Measurements from ENCODE around the gene HRAS. TPM values are rescaled to one million over a fixed set of nuclear protein-coding genes. Genes with fewer than 3 reads are reported as not detected.

The HRAS gene
- total and polyA plus RNA-seq, 2 donors (not counting 1 experiment from before 2014, with no cell fraction given) = 63.5 to 86.0 TPM

DNA sequence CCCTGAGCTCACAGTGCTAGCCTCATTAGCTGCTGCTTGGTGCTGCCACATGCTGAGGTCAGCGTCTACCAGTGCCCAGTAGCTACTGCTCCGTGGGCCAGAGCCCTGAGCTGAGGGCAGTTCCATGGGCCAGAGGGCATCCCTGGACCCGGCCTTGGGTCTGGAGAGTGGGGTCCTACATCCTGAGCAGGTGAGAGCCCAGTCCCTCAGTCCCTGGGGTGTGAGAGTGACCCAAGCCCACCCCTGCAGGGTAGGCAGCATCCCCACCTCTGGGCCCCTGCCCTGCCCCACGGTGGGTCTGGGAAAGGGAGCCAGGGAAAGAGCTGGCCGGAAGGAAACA, 15.3 kb upstream of the HRAS start:
- TF ChIP-seq CTCF (IDR thresholded peaks at IDR 0.05) (no peak), EZH2 (IDR thresholded peaks at IDR 0.05; ENCODE audit: borderline replicate concordance, insufficient read depth, low read depth, low read length, poor library complexity, severe bottlenecking) (no peak)
- Mint-ChIP-seq H3K4me1 (peaks cover 10% of the 10 kb centered on the region), H3K27me3 (no peaks in the 10 kb centered on the region), H3K9me3 (ENCODE audit: insufficient read depth) (no peaks in the 10 kb centered on the region), H3K4me3 (no peak overlapping the region), H3K27ac (no peak overlapping the region)
- ChIA-PET CTCF (interaction anchor here (0.5 to 1.0 kb wide), 2 partner anchors 173 to 346 kb away, joined by 3 to 6 read pairs; no protein-coding TSS in a partner anchor), POLR2A (interaction anchor here (0.7 kb wide), 1 partner anchor 183 kb away, joined by 3 read pairs; no protein-coding TSS in a partner anchor)
- H3K36me3 ChIP-seq (replicated peaks in 1 of 2; ENCODE audit: control extremely low read depth in 1 of 2, control insufficient read depth in 1 of 2, extremely low read depth in 1 of 2, insufficient read depth in 2 of 2, low read length in 1 of 2) = peaks cover 0 to 7% of the 10 kb centered on the region in 2 experiments
- H3K9ac ChIP-seq (ENCODE audit: low read length) = no peak overlapping the region
- peaks cover 8 to 16% of the 10 kb centered on the region in 2 donors for H3K4me1 ChIP-seq (ENCODE audit: control insufficient read depth in 2 of 2, insufficient read depth in 2 of 2, low read length in 2 of 2)
- H2AFZ ChIP-seq (ENCODE audit: insufficient read depth, low read depth, low read length, poor library complexity, severe bottlenecking) = no peak overlapping the region
- intact Hi-C loops (cut with micrococcal nuclease) = no loop called here
- H4K20me1 ChIP-seq (ENCODE audit: control insufficient read depth, insufficient read depth, low read length, poor library complexity, severe bottlenecking) = peaks cover 11% of the 10 kb centered on the region
- DNase-seq (no peak), ATAC-seq (ENCODE audit: low read depth) (no peak)
- 87% methylated on average over 3 of the region's 5 CpGs for WGBS (ENCODE audit: insufficient coverage)
- H3K79me2 ChIP-seq (ENCODE audit: control insufficient read depth, insufficient read depth, low read length) = no peaks in the 10 kb centered on the region
- H3K27ac ChIP-seq (ENCODE audit: low read length in 2 of 2) = no peak overlapping the region
- peaks cover 0 to 4% (median 2%) of the 10 kb centered on the region in 4 experiments for H3K27me3 ChIP-seq (replicated peaks in 1 of 4; ENCODE audit: control extremely low read depth in 1 of 4, control insufficient read depth in 3 of 4, insufficient read depth in 4 of 4, low read length in 3 of 4)
- no peak overlapping the region for H3K4me3 ChIP-seq (ENCODE audit: control extremely low read depth in 1 of 5, extremely low read depth in 1 of 5, insufficient read depth in 1 of 5, low read depth in 2 of 5, low read length in 4 of 5)
- H3K9me3 ChIP-seq (ENCODE audit: control extremely low read depth in 1 of 3, control insufficient read depth in 2 of 3, insufficient read depth in 1 of 3, low read length in 2 of 3) = no peaks in the 10 kb centered on the region
- H3K4me2 ChIP-seq (replicated peaks; ENCODE audit: low read depth, low read length, poor library complexity, severe bottlenecking) = no peak overlapping the region

DNA sequence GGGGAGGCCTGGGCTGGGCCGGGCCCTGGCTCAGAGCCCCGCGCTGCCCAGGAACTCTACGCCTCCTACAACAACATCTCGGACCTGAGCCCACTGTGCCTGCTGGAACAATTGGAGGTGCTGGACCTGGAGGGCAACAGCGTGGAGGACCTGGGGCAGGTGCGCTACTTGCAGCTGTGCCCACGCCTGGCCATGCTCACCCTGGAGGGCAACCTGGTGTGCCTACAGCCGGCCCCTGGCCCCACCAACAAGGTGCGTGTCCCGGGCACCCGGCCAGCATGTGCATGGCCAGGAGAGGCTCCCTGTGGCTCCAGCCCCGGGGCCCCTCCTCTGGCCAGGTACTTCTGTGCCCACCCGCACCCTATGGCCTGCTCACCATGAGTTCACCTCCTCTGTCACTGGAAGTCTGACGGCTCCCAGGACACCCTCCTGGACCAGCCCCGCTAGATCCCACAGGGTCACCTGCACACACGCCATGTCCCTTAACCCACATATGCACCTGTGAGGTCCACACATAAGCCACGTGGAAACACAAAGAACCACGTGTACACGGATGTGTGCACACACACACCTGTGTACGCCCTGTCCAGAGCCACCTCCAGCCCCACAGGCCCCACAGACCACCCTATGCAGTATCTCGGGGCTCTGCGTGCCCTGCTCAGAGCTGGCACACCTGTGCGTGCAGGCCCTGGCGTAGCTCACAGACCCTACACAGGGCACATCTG, 14.8 kb upstream of the HRAS start:
- no peak for DNase-seq
- no peaks in the 10 kb centered on the region for H3K9me3 ChIP-seq (ENCODE audit: control extremely low read depth in 1 of 3, control insufficient read depth in 2 of 3, insufficient read depth in 1 of 3, low read length in 2 of 3)
- intact Hi-C loops (cut with micrococcal nuclease) = no loop called here
- H3K79me2 ChIP-seq (ENCODE audit: control insufficient read depth, insufficient read depth, low read length) = no peaks in the 10 kb centered on the region
- H2AFZ ChIP-seq (ENCODE audit: insufficient read depth, low read depth, low read length, poor library complexity, severe bottlenecking) = no peak overlapping the region
- Mint-ChIP-seq H3K27me3 (no peaks in the 10 kb centered on the region), H3K4me1 (peaks cover 10% of the 10 kb centered on the region), H3K27ac (no peak overlapping the region), H3K4me3 (no peak overlapping the region), H3K9me3 (ENCODE audit: insufficient read depth) (no peaks in the 10 kb centered on the region)
- H4K20me1 ChIP-seq (ENCODE audit: control insufficient read depth, insufficient read depth, low read length, poor library complexity, severe bottlenecking) = peaks cover 11% of the 10 kb centered on the region
- ATAC-seq (ENCODE audit: low read depth) = no peak
- no peak for TF ChIP-seq EZH2 (IDR thresholded peaks at IDR 0.05; ENCODE audit: borderline replicate concordance, insufficient read depth, low read depth, low read length, poor library complexity, severe bottlenecking)
- TF ChIP-seq CTCF (IDR thresholded peaks at IDR 0.05) = no peak
- WGBS (ENCODE audit: insufficient coverage) = 98% methylated on average over 25 of the region's 25 CpGs
- no peak overlapping the region for H3K4me2 ChIP-seq (replicated peaks; ENCODE audit: low read depth, low read length, poor library complexity, severe bottlenecking)
- ChIA-PET POLR2A (interaction anchor here (0.7 kb wide), 1 partner anchor 183 kb away, joined by 3 read pairs; no protein-coding TSS in a partner anchor), CTCF (interaction anchor here (1.0 kb wide), 1 partner anchor 173 kb away, joined by 6 read pairs; no protein-coding TSS in a partner anchor)
- H3K4me1 ChIP-seq (ENCODE audit: control insufficient read depth in 2 of 2, insufficient read depth in 2 of 2, low read length in 2 of 2) = peaks cover 8 to 16% of the 10 kb centered on the region in 2 donors
- no peak overlapping the region for H3K27ac ChIP-seq (ENCODE audit: low read length in 2 of 2)
- H3K36me3 ChIP-seq (replicated peaks in 1 of 2; ENCODE audit: control extremely low read depth in 1 of 2, control insufficient read depth in 1 of 2, extremely low read depth in 1 of 2, insufficient read depth in 2 of 2, low read length in 1 of 2) = peaks cover 0 to 7% of the 10 kb centered on the region in 2 experiments
- peaks cover 0 to 4% (median 2%) of the 10 kb centered on the region in 4 experiments for H3K27me3 ChIP-seq (replicated peaks in 1 of 4; ENCODE audit: control extremely low read depth in 1 of 4, control insufficient read depth in 3 of 4, insufficient read depth in 4 of 4, low read length in 3 of 4)
- H3K4me3 ChIP-seq (ENCODE audit: control extremely low read depth in 1 of 5, extremely low read depth in 1 of 5, insufficient read depth in 1 of 5, low read depth in 2 of 5, low read length in 4 of 5) = no peak overlapping the region
- H3K9ac ChIP-seq (ENCODE audit: low read length) = no peak overlapping the region

Data from B cell (primary cell).